ENCODE measurements around the gene AKAP13. TPM values are rescaled to one million over a fixed set of nuclear protein-coding genes. Genes with fewer than 3 reads are reported as not detected.
A peak's percentile ranks its signal among the peaks of the same experiment; 100 is the strongest.

Gene AKAP13
- total and polyA plus RNA-seq, 9 donors = 45.3 to 190 (median 98.6) TPM

DNA sequence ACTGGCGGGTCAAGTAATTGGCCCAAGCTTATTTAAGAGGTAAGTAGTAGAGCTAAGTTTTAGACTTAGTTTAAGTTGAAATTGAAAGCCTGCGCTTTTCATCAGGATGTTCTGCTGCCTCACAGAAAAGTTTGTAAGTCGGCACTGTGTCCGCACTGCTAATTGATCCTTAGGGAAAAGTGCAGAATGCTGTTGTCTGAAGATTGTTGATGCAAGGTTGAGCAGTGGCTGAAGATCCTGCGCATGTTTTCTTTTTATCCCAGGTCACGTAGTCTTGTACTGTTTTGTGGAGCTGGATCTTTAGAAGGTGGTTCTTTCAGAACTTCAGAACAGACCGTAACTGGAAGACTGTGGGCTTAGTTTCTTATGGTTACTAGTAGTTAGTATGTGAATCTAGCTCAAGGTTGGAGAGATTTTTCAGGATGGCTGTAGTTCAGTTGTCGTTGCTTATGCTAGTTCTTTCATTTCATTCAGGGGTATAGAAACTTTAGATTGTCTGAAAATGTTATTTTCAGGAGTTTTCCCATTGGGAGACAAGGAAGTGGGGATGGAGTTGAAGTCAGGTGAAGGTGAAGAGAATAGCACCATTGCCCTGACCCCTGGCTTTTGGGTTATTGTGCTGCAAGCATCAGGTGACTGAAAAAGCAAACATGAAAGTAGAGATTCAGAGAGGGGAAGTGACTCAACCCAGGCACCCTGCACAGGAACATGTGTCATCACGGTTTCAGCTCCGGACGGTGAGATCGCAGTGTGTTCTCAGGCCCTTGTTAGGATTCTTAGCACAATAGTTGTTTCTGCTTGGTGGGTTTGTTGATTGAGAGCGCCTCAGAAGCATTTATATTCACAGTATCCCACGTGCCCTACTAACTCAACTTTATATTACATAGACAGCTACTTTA, 32.8 kb downstream of the AKAP13 start:
- H3K36me3 ChIP-seq = no peaks in the 10 kb centered on the region
- WGBS, 3 donors = 36 to 52% (median 41%) methylated on average over 14 of the region's 14 CpGs
- no peaks in the 10 kb centered on the region for H3K27me3 ChIP-seq
- peaks cover 3% of the 10 kb centered on the region for H3K4me1 ChIP-seq (ENCODE audit: insufficient read depth)
- intact Hi-C loops (cut with DNase I) = no loop called here
- no peaks in the 10 kb centered on the region for H3K9me3 ChIP-seq
- H3K27ac ChIP-seq = peak overlapping the region in 1 of 2 donors; percentile 30
- H3K4me3 ChIP-seq = no peak overlapping the region
- peak in 2 of 5 donors; percentile 21 to 46 for DNase-seq
- TF ChIP-seq CTCF (IDR thresholded peaks at IDR 0.05) = no peak
- TF ChIP-seq POLR2A (IDR thresholded peaks at IDR 0.05) = no peak

DNA sequence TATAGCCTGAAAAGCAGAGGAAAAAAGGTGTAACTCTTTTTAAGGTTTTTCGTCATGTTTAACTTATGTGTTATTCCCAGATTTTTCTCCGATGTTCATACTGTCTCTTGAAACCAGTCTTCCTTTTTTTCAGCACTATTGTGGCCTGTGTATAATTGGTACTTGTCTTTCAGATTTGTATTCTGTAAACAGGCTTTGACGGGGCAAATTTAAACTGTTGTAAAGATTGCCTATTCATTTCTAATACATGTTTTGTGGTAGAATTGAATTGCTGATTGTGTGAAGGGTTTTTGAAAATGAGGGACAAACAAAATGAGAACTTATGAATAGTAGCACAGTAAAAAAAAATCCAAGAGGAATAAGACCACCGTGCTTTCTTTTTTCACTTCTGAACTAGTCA, 33.6 kb downstream of the AKAP13 start:
- peaks cover 3% of the 10 kb centered on the region for H3K4me1 ChIP-seq (ENCODE audit: insufficient read depth)
- H3K27me3 ChIP-seq = no peaks in the 10 kb centered on the region
- no peak for DNase-seq
- H3K27ac ChIP-seq = no peak overlapping the region
- no peaks in the 10 kb centered on the region for H3K36me3 ChIP-seq
- intact Hi-C loops (cut with DNase I) = no loop called here
- 79 to 89% (median 79%) methylated on average over 4 of the region's 4 CpGs for WGBS, 3 donors
- H3K4me3 ChIP-seq = no peak overlapping the region
- H3K9me3 ChIP-seq = no peaks in the 10 kb centered on the region
- no peak for TF ChIP-seq POLR2A (IDR thresholded peaks at IDR 0.05)
- TF ChIP-seq EP300 (IDR thresholded peaks at IDR 0.05) = no peak
- TF ChIP-seq CTCF (IDR thresholded peaks at IDR 0.05) = no peak

DNA sequence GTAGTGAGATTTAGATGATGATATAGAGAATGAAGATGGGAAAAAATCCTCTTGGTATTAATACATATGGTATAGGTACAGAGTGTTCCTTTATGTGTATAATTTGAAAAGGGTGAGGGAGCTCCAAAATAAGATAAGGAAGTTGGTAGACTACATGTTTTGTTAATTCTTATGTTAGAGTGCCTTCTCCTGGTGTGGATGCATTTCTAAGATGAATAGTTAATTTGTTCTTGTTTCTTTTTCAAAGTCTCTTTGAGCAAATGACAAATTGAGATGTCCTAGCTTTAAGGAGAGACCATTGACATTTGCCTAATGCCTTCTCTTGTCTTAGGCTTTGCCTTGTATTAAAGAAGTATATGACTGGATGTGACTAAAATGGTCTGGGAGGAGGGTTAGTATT, 34.1 kb downstream of the AKAP13 start:
- Histone ChIP-seq H3K4me1 (ENCODE audit: insufficient read depth) (peaks cover 3% of the 10 kb centered on the region), H3K36me3 (no peaks in the 10 kb centered on the region), H3K27me3 (no peaks in the 10 kb centered on the region), H3K27ac (no peak overlapping the region), H3K9me3 (no peaks in the 10 kb centered on the region), H3K4me3 (no peak overlapping the region)
- no peak for TF ChIP-seq EP300 (IDR thresholded peaks at IDR 0.05)
- intact Hi-C loops (cut with DNase I) = no loop called here
- DNase-seq = no peak

DNA sequence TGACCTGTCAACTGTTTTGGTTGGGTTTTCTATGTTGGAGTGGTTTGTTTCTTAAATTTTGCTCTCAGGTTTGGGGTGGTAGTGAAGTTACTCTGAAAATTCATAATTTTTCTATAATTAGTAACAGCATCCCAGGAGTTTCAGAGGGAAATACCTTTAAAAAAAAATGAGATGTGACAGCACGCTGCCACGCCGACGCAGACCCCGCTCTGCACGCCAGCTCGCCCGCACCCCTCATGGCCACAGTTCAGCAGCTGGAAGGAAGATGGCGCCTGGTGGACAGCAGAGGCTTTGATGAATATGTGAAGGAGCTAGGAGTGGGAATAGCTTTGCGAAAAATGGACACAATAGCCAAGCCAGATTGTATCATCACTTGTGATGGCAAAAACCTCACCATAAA, 34.6 kb downstream of the AKAP13 start:
- 96 to 97% (median 96%) methylated on average over 10 of the region's 10 CpGs for WGBS, 3 donors

More for the DNA sequence above, 34.6 kb downstream of the AKAP13 start:
- no peak for TF ChIP-seq EP300 (IDR thresholded peaks at IDR 0.05)
- TF ChIP-seq CTCF (IDR thresholded peaks at IDR 0.05) = no peak
- intact Hi-C loops (cut with DNase I) = no loop called here
- Histone ChIP-seq H3K36me3 (no peaks in the 10 kb centered on the region), H3K4me1 (ENCODE audit: insufficient read depth) (peaks cover 2% of the 10 kb centered on the region), H3K4me3 (no peak overlapping the region), H3K27ac (no peak overlapping the region), H3K9me3 (no peaks in the 10 kb centered on the region), H3K27me3 (no peaks in the 10 kb centered on the region)
- no peak for DNase-seq

All from ovary (tissue), 9 donors.